ENCODE measurements around the gene FBN3.

DNA sequence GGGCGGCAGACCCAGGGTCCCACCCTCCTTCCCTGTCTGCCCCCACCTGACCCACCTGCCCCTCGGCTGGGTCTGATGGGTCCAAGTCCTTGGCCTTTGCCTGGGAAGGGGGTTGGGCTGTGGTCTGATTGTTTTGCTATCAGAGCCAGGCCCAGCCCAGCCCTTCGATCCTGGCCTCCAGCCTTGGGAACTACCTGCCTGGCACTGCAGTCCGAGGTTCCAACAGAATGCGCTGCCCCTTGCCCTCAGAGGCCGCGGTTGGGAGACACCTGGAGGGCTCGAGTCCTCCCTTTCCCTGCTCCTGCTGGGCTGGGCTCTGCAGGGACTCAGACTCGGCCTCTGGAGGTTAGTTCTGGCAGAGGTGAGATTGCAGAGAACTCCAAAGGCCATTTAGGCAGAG, 95.2 kb downstream of the FBN3 start:
- TF ChIP-seq CTCF (IDR thresholded peaks at IDR 0.05) (no peak), POLR2A (IDR thresholded peaks at IDR 0.05) (no peak), EP300 (IDR thresholded peaks at IDR 0.05) (no peak)

All from gastroesophageal sphincter (tissue), 3 donors.